Caco-2 (cell line): ENCODE data around the gene GALNS. TPM values are rescaled to one million over a fixed set of nuclear protein-coding genes. Genes with fewer than 3 reads are reported as not detected.

ENCODE experiments used
- BruUV-seq: library from RNA; stranded (reverse); fragments of 400-500 nt; replicated peaks from 2 replicates; lab custom pipeline; 2021; lab: Mats Ljungman, UMichigan
- CTCF ChIA-PET: fragments of 300-600 bp; sonication (Branson Sonifier 250); formaldehyde crosslinking; loops from one replicate; lab custom pipeline; 2022; ENCODE audit warnings: antibody characterized with exemption; lab: Charles Lee
- POLR2A ChIA-PET: fragments of 300-600 bp; sonication (Branson Sonifier 250); formaldehyde crosslinking; loops from one replicate; lab custom pipeline; 2022; ENCODE audit warnings: antibody characterized with exemption; lab: Charles Lee
- DNase-seq, 2 experiments: peaks; one replicate each; pipeline versions ENCODE4 v3.0.0 to v3.0.0-alpha.2; 2020 to 2022
- H3K27me3 ChIP-seq: replicated peaks from 2 replicates; pipeline ENCODE4 v1.6.0; 2011; ENCODE audit warnings: low read length; ENCODE audit not compliant: control insufficient read depth, insufficient read depth
- H3K36me3 ChIP-seq: 2 replicates; pipeline ENCODE4 v1.5.1; 2011; ENCODE audit warnings: low read length; ENCODE audit not compliant: control insufficient read depth, insufficient read depth
- H3K4me1 ChIP-seq: fragments of 250-450 bp; sonication (Bioruptor Pico); 2 replicates; pipeline ENCODE4 v1.5.1; 2020; ENCODE audit warnings: mild to moderate bottlenecking
- H3K4me3 ChIP-seq: 2 replicates; pipeline ENCODE4 v1.5.1; 2011; ENCODE audit warnings: low read depth, mild to moderate bottlenecking, control low read depth, low read length
- H3K9me3 ChIP-seq: fragments of 250-450 bp; sonication (Bioruptor Pico); 2 replicates; pipeline ENCODE4 v1.5.1; 2020; ENCODE audit warnings: mild to moderate bottlenecking, moderate library complexity
- H3K27ac Mint-ChIP-seq: one replicate; pipeline ENCODE4 v1.8.0; 2022; ENCODE audit warnings: mixed read lengths; ENCODE audit not compliant: unreplicated experiment
- H3K27me3 Mint-ChIP-seq: one replicate; pipeline ENCODE4 v1.8.0; 2022; ENCODE audit warnings: mixed read lengths; ENCODE audit not compliant: insufficient read depth, unreplicated experiment
- H3K36me3 Mint-ChIP-seq: one replicate; pipeline ENCODE4 v1.8.0; 2022; ENCODE audit warnings: mild to moderate bottlenecking, mixed read lengths; ENCODE audit not compliant: insufficient read depth, unreplicated experiment
- H3K4me1 Mint-ChIP-seq: one replicate; pipeline ENCODE4 v1.8.0; 2022; ENCODE audit warnings: low read depth, mixed read lengths; ENCODE audit not compliant: unreplicated experiment
- H3K4me3 Mint-ChIP-seq: one replicate; pipeline ENCODE4 v1.8.0; 2022; ENCODE audit warnings: mild to moderate bottlenecking, moderate library complexity, mixed read lengths; ENCODE audit not compliant: unreplicated experiment
- H3K9me3 Mint-ChIP-seq: one replicate; pipeline ENCODE4 v1.8.0; 2022; ENCODE audit warnings: mixed read lengths; ENCODE audit not compliant: unreplicated experiment
- intact Hi-C: fragments of 100-400 bp; cut with micrococcal nuclease; formaldehyde crosslinking; loops from one replicate; pipeline ENCODE4 v1.10.0; 2022; ENCODE audit not compliant: unreplicated experiment
- total RNA-seq: library from RNA; stranded (reverse); gene quantifications from 2 replicates; pipeline ENCODE4 v1.2.3, GENCODE V29; 2022
- TF ChIP-seq, protein P1 (sequence below), 2 experiments: fragments of 200-600 bp in 1 of 2; IDR thresholded peaks; 1 replicate in 1 of 2; 2 replicates in 1 of 2; pipeline versions ENCODE4 v1.5.1 to v1.8.0; 2011 to 2022; ENCODE audit warnings: antibody characterized with exemption in 1 of 2, control low read depth in 1 of 2, inconsistent platforms in 1 of 2, low read depth in 1 of 2, low read length in 1 of 2, mild to moderate bottlenecking in 1 of 2, moderate library complexity in 1 of 2; ENCODE audit not compliant: insufficient read depth in 1 of 2, severe bottlenecking in 1 of 2, unreplicated experiment in 1 of 2

GALNS gene
- total RNA-seq, 1 experiment from 2014 or later, result 57.8 TPM

DNA sequence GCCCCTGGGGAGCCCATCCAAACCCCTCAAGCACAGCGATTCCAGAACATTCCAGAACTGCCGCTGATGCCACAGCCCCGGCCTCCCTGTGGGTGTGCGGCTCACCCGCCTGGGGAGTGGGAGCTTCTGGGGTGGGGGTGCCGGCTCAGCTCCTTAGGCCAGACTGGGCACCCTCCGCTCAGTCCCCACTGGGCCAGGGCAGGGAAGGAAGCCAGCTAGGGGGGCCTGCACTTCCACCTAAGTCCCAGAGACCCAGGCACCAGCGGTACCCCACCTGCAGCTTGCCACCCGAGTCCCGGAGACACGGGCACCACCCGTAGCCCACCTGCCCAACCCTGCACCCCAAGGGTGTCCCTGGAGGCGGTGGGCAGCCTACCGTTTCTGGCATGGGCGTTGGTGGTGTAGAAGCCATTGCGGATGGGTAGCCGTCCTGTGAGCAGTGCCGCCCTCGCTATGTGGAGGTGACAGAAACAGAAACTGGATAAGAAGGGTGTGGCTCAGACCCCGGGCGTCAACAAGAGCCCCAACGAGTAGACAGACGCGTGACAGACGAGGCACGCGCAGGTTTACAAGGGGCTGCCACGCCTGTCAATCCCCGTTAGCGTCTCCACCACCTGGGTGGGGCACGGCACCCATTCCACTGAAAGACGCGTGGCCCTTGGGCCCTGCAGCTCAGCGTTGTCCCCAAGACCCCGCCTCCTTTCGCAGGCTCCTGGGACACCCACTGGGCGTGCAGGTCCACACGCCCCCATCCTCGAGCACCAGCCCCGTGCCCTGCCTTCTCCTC lies 15.0 kb downstream of the GALNS start:
- DNase-seq, result no peak
- H3K27me3 Mint-ChIP-seq, result no peaks in the 10 kb centered on the region
- no TSS peak for BruUV-seq
- Histone ChIP-seq H3K9me3 (no peaks in the 10 kb centered on the region), H3K36me3 (peaks cover 4% of the 10 kb centered on the region), H3K27me3 (no peaks in the 10 kb centered on the region), H3K4me1 (no peaks in the 10 kb centered on the region), H3K4me3 (no peak overlapping the region)
- POLR2A ChIA-PET, result interaction anchor here (0.5 kb wide), 1 partner anchor 26 kb away, joined by 3 read pairs; no protein-coding TSS in a partner anchor
- intact Hi-C loops, result no loop called here
- no peak overlapping the region for H3K27ac Mint-ChIP-seq
- CTCF ChIA-PET, result interaction anchor here (1.0 kb wide), 1 partner anchor 16 kb away, joined by 3 read pairs; no protein-coding TSS in a partner anchor
- TF ChIP-seq, protein P1, sequence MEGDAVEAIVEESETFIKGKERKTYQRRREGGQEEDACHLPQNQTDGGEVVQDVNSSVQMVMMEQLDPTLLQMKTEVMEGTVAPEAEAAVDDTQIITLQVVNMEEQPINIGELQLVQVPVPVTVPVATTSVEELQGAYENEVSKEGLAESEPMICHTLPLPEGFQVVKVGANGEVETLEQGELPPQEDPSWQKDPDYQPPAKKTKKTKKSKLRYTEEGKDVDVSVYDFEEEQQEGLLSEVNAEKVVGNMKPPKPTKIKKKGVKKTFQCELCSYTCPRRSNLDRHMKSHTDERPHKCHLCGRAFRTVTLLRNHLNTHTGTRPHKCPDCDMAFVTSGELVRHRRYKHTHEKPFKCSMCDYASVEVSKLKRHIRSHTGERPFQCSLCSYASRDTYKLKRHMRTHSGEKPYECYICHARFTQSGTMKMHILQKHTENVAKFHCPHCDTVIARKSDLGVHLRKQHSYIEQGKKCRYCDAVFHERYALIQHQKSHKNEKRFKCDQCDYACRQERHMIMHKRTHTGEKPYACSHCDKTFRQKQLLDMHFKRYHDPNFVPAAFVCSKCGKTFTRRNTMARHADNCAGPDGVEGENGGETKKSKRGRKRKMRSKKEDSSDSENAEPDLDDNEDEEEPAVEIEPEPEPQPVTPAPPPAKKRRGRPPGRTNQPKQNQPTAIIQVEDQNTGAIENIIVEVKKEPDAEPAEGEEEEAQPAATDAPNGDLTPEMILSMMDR (IDR thresholded peaks at IDR 0.05; ENCODE audit: insufficient read depth in 1 of 2, low read depth in 1 of 2, low read length in 1 of 2, severe bottlenecking in 1 of 2, unreplicated experiment in 1 of 2), result no peak
- H3K4me1 Mint-ChIP-seq, result no peaks in the 10 kb centered on the region
- H3K9me3 Mint-ChIP-seq, result no peaks in the 10 kb centered on the region
- H3K4me3 Mint-ChIP-seq, result no peak overlapping the region
- peaks cover 19% of the 10 kb centered on the region for H3K36me3 Mint-ChIP-seq

- Mint-ChIP-seq H3K36me3 (peaks cover 19% of the 10 kb centered on the region), H3K4me3 (no peak overlapping the region), H3K27me3 (no peaks in the 10 kb centered on the region), H3K4me1 (no peaks in the 10 kb centered on the region), H3K9me3 (no peaks in the 10 kb centered on the region), H3K27ac (no peak overlapping the region)
- no peaks in the 10 kb centered on the region for H3K4me1 ChIP-seq
- ChIA-PET POLR2A (interaction anchor here (0.5 kb wide), 1 partner anchor 27 kb away, joined by 3 read pairs; no protein-coding TSS in a partner anchor), CTCF (interaction anchor here (1.0 kb wide), 1 partner anchor 17 kb away, joined by 3 read pairs; no protein-coding TSS in a partner anchor)
- TF ChIP-seq, protein P1 (IDR thresholded peaks at IDR 0.05; ENCODE audit: insufficient read depth in 1 of 2, low read depth in 1 of 2, low read length in 1 of 2, severe bottlenecking in 1 of 2, unreplicated experiment in 1 of 2), result no peak
- no peak overlapping the region for H3K4me3 ChIP-seq
- no peaks in the 10 kb centered on the region for H3K9me3 ChIP-seq
- peaks cover 4% of the 10 kb centered on the region for H3K36me3 ChIP-seq
- H3K27me3 ChIP-seq, result no peaks in the 10 kb centered on the region
- no peak for DNase-seq
- no TSS peak for BruUV-seq
- intact Hi-C loops, result no loop called here
These were observed 16.0 kb downstream of the GALNS start for GRCh38 chr16:88840600-88841215.

- POLR2A ChIA-PET, result no interaction called here
- CTCF ChIA-PET, result interaction anchor here (0.8 to 1.4 kb wide), 4 partner anchors 18 to 376 kb away, joined by 3 to 7 read pairs (median 4); no protein-coding TSS in a partner anchor
These were observed 16.8 kb downstream of the GALNS start for GRCh38 chr16:88839745-88840599.

More at GRCh38 chr16:88839745-88840599, 16.8 kb downstream of the GALNS start:
- Histone ChIP-seq H3K27me3 (no peaks in the 10 kb centered on the region), H3K9me3 (no peaks in the 10 kb centered on the region), H3K36me3 (peaks cover 4% of the 10 kb centered on the region), H3K4me1 (no peaks in the 10 kb centered on the region), H3K4me3 (no peak overlapping the region)
- H3K4me3 Mint-ChIP-seq, result no peak overlapping the region
- intact Hi-C loops, result no loop called here
- H3K27me3 Mint-ChIP-seq, result no peaks in the 10 kb centered on the region
- TF ChIP-seq, protein P1 (IDR thresholded peaks at IDR 0.05; ENCODE audit: insufficient read depth in 1 of 2, low read depth in 1 of 2, low read length in 1 of 2, severe bottlenecking in 1 of 2, unreplicated experiment in 1 of 2), result no peak
- peaks cover 19% of the 10 kb centered on the region for H3K36me3 Mint-ChIP-seq
- no peak for DNase-seq
- H3K27ac Mint-ChIP-seq, result no peak overlapping the region
- H3K4me1 Mint-ChIP-seq, result no peaks in the 10 kb centered on the region
- H3K9me3 Mint-ChIP-seq, result no peaks in the 10 kb centered on the region
- BruUV-seq, result no TSS peak
